MG63 (cell line): Measurements from ENCODE around the gene YJU2. TPM values are rescaled to one million over a fixed set of nuclear protein-coding genes. Genes with fewer than 3 reads are reported as not detected.

Source experiments
- DNase-seq: peaks from one replicate; pipeline ENCODE4 v3.0.0-alpha.2; 2020
- H3K27me3 ChIP-seq: fragments of 250-450 bp; sonication (Bioruptor Pico); 2 replicates; pipeline ENCODE4 v1.5.1; 2020; ENCODE audit warnings: mild to moderate bottlenecking, moderate library complexity
- H3K36me3 ChIP-seq: fragments of 250-450 bp; sonication (Bioruptor Pico); 2 replicates; pipeline ENCODE4 v1.5.1; 2020; ENCODE audit warnings: mild to moderate bottlenecking, moderate library complexity
- H3K4me3 ChIP-seq: fragments of 250-450 bp; sonication (Bioruptor Pico); 2 replicates; pipeline ENCODE4 v1.5.1; 2020; ENCODE audit warnings: mild to moderate bottlenecking, moderate library complexity
- H3K9me3 ChIP-seq: fragments of 250-450 bp; sonication (Bioruptor Pico); 2 replicates; pipeline ENCODE4 v1.5.1; 2020; ENCODE audit warnings: mild to moderate bottlenecking, moderate library complexity
- total RNA-seq: library from RNA; depleted of rRNA; stranded (reverse); fragments of >200 nt; shearing (Covaris generic); gene quantifications from 2 replicates; pipeline ENCODE4 v1.2.3, GENCODE V29; 2014; ENCODE audit warnings: low replicate concordance; rRNA removed

Gene YJU2
- total RNA-seq, 1 experiment from 2014 or later, result 26.1 TPM

DNA sequence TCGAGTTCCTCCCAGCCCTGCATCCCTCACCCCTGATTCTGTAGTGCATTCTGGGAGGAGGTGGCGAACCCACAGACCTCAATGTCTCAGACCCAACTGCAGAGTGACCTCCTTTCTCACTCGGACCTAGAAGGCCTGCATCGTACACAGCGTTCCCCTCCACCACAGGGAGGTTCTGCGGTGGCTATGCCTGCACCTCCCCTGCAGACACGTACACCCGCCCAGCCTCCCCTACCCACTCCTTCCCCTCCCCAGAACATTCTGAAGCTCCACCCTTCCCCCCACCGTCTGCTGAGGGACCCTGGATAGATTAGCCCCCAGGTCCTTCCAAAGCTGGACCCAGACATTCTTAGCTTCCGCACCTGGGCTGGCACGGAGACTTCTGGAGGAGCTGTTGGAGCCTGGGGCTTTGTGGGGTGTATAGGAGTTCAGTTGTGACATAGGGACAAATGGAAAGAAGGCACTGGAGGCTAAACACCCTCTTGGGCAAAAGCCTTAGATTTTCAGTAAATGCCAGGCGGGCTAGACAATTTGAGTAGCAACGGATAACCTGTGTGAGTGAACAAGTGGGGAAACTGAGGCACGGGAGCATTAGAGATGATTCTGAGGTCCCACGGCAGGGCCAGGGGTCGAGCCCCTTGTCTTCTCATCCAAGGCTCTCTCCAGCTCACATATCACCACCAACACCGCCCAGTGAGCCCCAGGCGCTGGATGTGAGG is 57.1 kb downstream of the YJU2 start:
- no peaks in the 10 kb centered on the region for H3K9me3 ChIP-seq
- H3K4me3 ChIP-seq, result no peak overlapping the region
- no peaks in the 10 kb centered on the region for H3K27me3 ChIP-seq
- no peak for DNase-seq
- H3K36me3 ChIP-seq, result no peaks in the 10 kb centered on the region

DNA sequence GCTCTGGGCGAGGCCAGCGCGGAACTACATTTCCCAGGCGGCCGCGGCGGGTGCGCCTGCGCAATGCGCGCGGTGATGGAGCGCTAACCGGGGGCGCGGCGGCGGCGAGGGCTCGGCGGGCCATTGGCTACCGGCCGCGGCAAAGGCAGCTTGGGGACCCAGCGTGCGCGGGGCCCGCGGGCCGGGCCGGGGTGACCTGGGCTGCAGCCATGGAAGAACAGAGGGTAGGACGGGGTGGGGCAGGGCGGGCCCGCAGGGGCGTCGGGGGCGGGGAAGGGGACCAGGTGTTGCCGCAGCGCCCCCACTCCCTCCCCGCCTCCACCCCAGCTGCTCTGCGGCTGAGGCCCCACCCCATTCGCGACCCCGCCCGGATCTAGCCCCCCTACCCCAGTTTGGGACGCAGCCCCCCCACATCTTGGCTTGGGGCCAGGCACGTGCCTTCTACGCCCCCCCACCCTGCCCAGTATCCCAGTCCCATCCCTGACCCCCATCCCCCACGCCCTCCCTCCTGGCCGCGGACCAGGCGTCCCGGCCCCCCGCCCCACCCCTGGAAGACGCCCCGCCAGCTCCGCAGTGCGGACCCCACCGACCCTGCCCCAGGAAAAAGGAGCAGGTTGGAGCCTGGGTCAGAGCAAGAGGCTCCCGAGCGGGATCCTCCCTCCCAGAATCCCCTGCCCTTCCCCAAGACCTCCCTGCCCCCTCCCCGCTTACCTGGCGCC is 57.8 kb downstream of the YJU2 start, which contains the start of gene FSD1:
TSS of gene FSD1 (plus strand) at position 61 of the 719 bp plus-strand sequence. CDS start at position 210, 149 bp downstream.
- no peak within 1 kb of the TSS for H3K4me3 ChIP-seq
- no peaks in the 10 kb centered on the region for H3K9me3 ChIP-seq
- no peak for DNase-seq
- no peaks in the 10 kb centered on the region for H3K27me3 ChIP-seq
- no peaks in the 10 kb centered on the region for H3K36me3 ChIP-seq

DNA sequence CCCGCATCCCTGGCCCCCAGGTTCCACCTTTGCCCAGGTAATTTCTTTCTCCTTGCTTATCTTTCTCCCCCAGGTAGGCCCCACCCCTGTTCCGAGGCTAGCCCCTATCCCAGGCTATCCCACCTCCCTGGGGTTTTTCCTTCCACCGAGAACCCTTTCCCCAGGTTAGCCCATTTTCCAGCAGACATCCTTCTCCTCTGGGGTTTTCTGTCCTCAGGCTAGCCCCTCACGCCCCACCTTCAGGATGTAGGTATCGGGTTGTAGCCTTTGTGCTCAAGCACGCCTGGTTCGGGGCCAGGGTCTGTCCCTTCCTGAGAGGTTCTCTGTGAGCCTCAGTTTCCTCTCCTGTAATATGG is 58.4 kb downstream of the YJU2 start:
- Histone ChIP-seq H3K27me3 (no peaks in the 10 kb centered on the region), H3K36me3 (no peaks in the 10 kb centered on the region), H3K4me3 (no peak overlapping the region), H3K9me3 (no peaks in the 10 kb centered on the region)
- DNase-seq, result no peak

DNA sequence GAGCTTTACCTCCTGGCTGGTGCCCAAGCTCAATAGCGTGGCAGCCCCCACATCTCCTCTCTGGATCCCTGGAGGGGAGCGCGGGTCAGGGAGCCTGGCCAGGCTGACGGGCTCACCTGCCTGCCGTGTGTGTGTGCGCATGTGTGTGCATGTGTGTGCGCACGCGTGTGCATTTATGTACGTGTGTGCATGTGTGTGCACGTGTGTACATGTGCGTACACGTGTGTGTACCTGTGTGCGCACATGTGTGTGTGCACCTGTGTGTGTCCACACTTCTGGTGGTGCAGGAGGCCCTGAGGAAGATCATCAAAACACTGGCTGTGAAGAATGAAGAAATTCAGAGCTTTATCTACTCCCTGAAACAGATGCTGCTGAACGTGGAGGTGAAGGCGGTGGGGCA is 58.8 kb downstream of the YJU2 start:
- no peaks in the 10 kb centered on the region for H3K27me3 ChIP-seq
- no peaks in the 10 kb centered on the region for H3K36me3 ChIP-seq
- H3K4me3 ChIP-seq, result no peak overlapping the region
- no peak for DNase-seq
- no peaks in the 10 kb centered on the region for H3K9me3 ChIP-seq

DNA sequence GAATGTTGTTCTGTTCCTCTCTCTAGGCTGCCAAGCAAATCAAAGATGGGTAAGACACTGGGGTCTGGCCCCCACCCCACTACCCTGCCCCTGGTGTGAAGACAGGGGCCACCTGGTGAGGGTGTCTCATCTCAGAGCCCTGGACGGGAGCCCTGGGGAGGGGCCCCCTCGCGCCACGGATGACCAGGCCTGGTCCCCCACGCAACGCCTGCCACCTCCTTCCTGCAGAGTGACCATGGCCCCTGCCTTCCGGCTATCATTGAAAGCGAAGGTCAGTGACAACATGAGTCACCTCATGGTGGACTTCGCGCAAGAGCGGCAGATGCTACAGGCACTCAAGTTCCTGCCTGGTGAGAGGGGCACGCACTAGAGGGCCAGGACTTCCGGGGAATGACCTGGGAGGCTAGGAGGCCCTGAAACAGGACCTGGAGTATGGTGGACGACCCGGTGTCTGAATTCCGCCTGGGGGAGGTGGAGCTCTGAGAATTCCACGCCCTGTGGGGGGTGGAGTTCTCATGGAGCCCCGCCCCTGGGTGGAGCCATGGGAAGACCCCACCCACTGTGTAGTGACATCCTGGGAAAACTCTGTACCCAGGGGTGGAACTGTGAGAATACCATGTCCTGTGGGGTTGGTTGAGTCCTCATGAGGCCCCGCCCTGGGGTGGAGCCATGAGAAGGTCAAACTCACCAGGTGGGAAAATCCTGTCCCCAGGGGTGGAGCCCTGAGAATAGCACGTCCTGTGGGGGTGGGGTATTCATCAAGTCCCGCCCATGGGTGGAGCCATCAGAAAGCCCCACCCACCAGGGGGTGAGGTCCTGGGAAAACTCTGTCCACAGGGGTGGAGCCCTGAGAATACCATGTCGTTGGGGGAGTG is 63.6 kb downstream of the YJU2 start:
- no peak overlapping the region for H3K4me3 ChIP-seq
- H3K27me3 ChIP-seq, result no peaks in the 10 kb centered on the region
- no peak for DNase-seq
- H3K36me3 ChIP-seq, result no peaks in the 10 kb centered on the region
- H3K9me3 ChIP-seq, result no peaks in the 10 kb centered on the region

DNA sequence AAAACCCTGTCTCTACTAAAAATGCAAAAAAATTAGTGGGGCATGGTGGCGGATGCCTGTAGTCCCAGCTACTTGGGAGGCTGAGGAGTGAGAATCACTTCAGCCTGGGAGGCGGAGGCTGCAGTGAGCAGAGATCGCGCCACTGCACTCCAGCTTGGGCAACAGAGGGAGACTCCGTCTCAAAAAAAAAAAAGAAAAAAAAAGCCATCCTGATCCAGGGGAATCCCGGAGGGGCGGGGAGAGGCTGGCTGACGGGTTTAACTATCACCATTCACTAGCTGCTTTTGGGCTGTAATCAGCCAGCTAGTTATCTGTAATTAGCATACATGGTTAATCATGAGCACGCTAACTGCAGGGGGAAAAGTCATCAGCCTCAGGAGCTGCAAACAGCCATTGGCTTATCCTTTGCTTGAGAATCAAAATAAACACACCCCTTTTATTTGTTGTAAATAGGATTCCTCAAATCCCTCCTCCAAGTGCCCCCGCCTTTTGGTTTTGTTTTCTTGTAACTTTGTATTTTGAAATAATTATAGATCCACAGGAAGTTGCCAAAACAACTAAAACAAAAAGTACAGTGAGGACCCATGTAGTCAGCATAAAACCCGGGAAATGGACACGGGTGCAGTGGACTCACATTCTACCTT is 67.1 kb downstream of the YJU2 start:
- H3K9me3 ChIP-seq, result no peaks in the 10 kb centered on the region
- no peaks in the 10 kb centered on the region for H3K27me3 ChIP-seq
- no peak overlapping the region for H3K4me3 ChIP-seq
- no peak for DNase-seq
- no peaks in the 10 kb centered on the region for H3K36me3 ChIP-seq

DNA sequence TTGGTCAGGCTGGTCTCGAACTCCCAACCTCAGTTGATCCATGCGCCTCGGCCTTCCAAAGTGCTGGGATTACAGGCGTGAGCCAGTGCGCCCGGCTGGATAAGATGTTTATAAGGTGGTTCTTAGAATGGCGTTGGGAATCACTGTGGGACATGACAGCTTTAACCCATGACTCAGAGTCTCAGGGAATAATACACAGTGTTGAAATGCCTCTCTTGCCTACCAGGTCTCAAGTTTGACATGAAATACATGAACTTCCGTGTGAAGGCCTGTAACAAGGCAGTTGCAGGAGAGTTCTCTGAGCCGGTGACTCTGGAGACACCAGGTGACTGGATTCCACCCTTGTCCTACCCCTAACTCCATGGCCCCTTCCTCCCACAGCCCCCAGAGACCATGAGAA is 70.1 kb downstream of the YJU2 start:
- DNase-seq, result no peak
- no peaks in the 10 kb centered on the region for H3K9me3 ChIP-seq
- H3K4me3 ChIP-seq, result no peak overlapping the region
- H3K27me3 ChIP-seq, result no peaks in the 10 kb centered on the region
- H3K36me3 ChIP-seq, result no peaks in the 10 kb centered on the region

DNA sequence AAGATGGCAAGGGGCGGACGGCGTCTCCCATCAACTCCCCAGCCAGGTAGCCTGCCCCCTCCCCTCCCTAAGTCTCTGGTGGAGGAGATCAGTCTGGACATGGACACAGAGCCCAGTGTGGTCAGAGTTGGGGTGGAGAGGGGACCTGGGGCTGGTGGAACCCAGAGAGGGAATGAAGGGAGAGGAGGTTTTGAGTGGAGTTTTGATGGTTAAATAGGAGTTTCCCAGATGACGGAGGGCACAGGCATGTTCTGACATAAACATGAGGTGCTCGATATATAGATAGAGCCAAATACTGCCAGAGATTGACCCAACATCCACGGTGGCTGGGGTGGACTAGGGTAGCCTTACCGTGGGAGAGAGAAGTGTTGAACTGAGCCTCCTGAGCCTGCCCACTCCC is 71.6 kb downstream of the YJU2 start:
- Histone ChIP-seq H3K4me3 (no peak overlapping the region), H3K27me3 (no peaks in the 10 kb centered on the region), H3K36me3 (no peaks in the 10 kb centered on the region), H3K9me3 (no peaks in the 10 kb centered on the region)
- DNase-seq, result no peak

Other genes with a start within 250 kb of the YJU2 start
- 7.4 and 10.4 TPM in 2 replicates for gene PIAS4, start 239.3 kb upstream of the YJU2 start, total RNA-seq
- 7.8 and 8.7 TPM in 2 replicates for gene ZBTB7A, start 180.2 kb upstream of the YJU2 start, total RNA-seq
- 115 and 216 TPM in 2 replicates for gene MAP2K2, start 123.0 kb upstream of the YJU2 start, total RNA-seq
- gene CREB3L3, start 93.4 kb upstream of the YJU2 start, total RNA-seq, result not detected in 2 replicates
- 2.3 and 7.7 TPM in 2 replicates for gene SIRT6, start 64.5 kb upstream of the YJU2 start, total RNA-seq
- 0.13 TPM in 1 of 2 replicates, not detected in the other for gene ANKRD24, start 64.4 kb upstream of the YJU2 start, total RNA-seq
- gene EBI3, start 17.6 kb upstream of the YJU2 start, total RNA-seq, result not detected in 2 replicates
- not detected in 2 replicates for gene SHD, start 32.2 kb downstream of the YJU2 start, total RNA-seq
- not detected in 2 replicates for gene TMIGD2, start 55.3 kb downstream of the YJU2 start, total RNA-seq
- gene FSD1, start 57.5 kb downstream of the YJU2 start, total RNA-seq, result not detected in 2 replicates
- gene STAP2, start 91.7 kb downstream of the YJU2 start, total RNA-seq, result not detected in 2 replicates
- gene MPND, start 96.5 kb downstream of the YJU2 start, total RNA-seq, result 0.52 and 4.4 TPM in 2 replicates
- gene SH3GL1, start 153.5 kb downstream of the YJU2 start, total RNA-seq, result 50.5 and 76.0 TPM in 2 replicates
- 24.1 and 24.7 TPM in 2 replicates for gene CHAF1A, start 155.6 kb downstream of the YJU2 start, total RNA-seq
- 58.0 and 107 TPM in 2 replicates for gene UBXN6, start 210.7 kb downstream of the YJU2 start, total RNA-seq
- 19.5 and 29.8 TPM in 2 replicates for gene HDGFL2, start 225.2 kb downstream of the YJU2 start, total RNA-seq